Pancreas (tissue), 10 donors: ENCODE results near the gene HRH3. TPM values are rescaled to one million over a fixed set of nuclear protein-coding genes. Genes with fewer than 3 reads are reported as not detected.

Source experiments
- ATAC-seq, 4 donors: fragments of 200-7000 bp; cut with Tn5 transposase; one replicate each; pipeline versions ENCODE4 v1.8.0 to v1.9.1; 2020; ENCODE audit warnings: mild to moderate bottlenecking in 4 of 4, moderate library complexity in 4 of 4
- DNase-seq, 6 donors: peaks; one replicate each; pipeline ENCODE4 v3.0.0-alpha.2; 2020
- FAIRE-seq: peaks from 2 replicates; lab custom pipeline; 2012; peaks lifted over from hg19 to GRCh38; lab: Jason Lieb, UNC
- H3K27ac ChIP-seq, 4 donors: fragments of 200-600 bp; sonication (generic); 1 replicate in 3 of 4; 2 replicates in 1 of 4; pipeline versions ENCODE4 v1.5.0 to v1.8.0; 2020
- H3K27me3 ChIP-seq, 4 donors: fragments of 200-600 bp; one replicate each; pipeline ENCODE4 v1.8.0; 2021
- H3K36me3 ChIP-seq, 3 donors: fragments of 200-600 bp; sonication (generic) in 1 of 3; one replicate each; pipeline versions ENCODE4 v1.5.0 to v1.8.0; 2020 to 2021
- H3K4me1 ChIP-seq, 3 donors: fragments of 200-600 bp; one replicate each; pipeline ENCODE4 v1.8.0; 2021
- H3K4me3 ChIP-seq, 4 donors: fragments of 200-600 bp; sonication (generic) in 2 of 4; one replicate each; pipeline versions ENCODE4 v1.5.0 to v1.8.0; 2020 to 2021
- H3K9me3 ChIP-seq, 4 donors: fragments of 200-600 bp; one replicate each; pipeline ENCODE4 v1.8.0; 2021
- CTCF ChIP-seq, 4 donors: fragments of 200-600 bp; sonication (generic) in 3 of 4; IDR thresholded peaks; one replicate each; pipeline versions ENCODE4 v1.5.0 to v1.8.0; 2021; ENCODE audit warnings: antibody characterized with exemption in 4 of 4
- WGBS, 2 donors: extraction: QIAGEN DNeasy Blood & Tissue Kit; methylation state at CpG; one replicate each; pipeline ENCODE4 v1.1.7; 2013; 5-methylcytosine and 5-hydroxymethylcytosine counted together
- intact Hi-C, 3 donors: fragments of 100-400 bp; cut with DNase I; formaldehyde crosslinking; loops; one replicate each; pipeline versions ENCODE4 v1.11.1 to v1.14.2; 2022
- polyA plus RNA-seq, 2 donors: library from polyadenylated mRNA; stranded (reverse); fragments of 200-250 nt; gene quantifications; one replicate each; pipeline ENCODE4 v1.2.3, GENCODE V29; 2013
- total RNA-seq, 6 donors: library from RNA; stranded (reverse); fragmentation: NEBNext Ultra II Directional in 4 of 6; extraction: Animal tissue kit (Norgen Biotek cat#: 25700) in 4 of 6; gene quantifications; one replicate each; pipeline versions ENCODE4 v1.2.1 to v1.2.4, GENCODE V29; 2021 to 2023
- donor health status: healthy with polysubstance abuse.
- donor health status: DM: no; HTN: no; CAD: no; lungs with moderate emphysema.
- donor health status: DM: no; HTN: no; CAD: no.
- donor health status: control.
- donor health status: control.
- donor health status: Bipolar disorder and iron deficiency.
- donor health status: DM: yes; HTN: yes; CAD: no.
- donor health status: DM: no; HTN: no; CAD: no.
- donor health status: DM: no; HTN: no; CAD: no.
- donor health status: DM: yes; HTN: yes; CAD: no.

HRH3 gene
- total and polyA plus RNA-seq, 8 donors, result 0.02 to 0.08 (median 0.04) TPM; not detected in 5

- 76 to 77% methylated on average over 13 of the region's 13 CpGs for WGBS, 2 donors
- Histone ChIP-seq H3K36me3 (no peaks in the 10 kb centered on the region), H3K9me3 (no peaks in the 10 kb centered on the region), H3K4me3 (no peak overlapping the region), H3K27ac (no peak overlapping the region), H3K4me1 (peaks cover 7 to 15% (median 12%) of the 10 kb centered on the region in 3 donors), H3K27me3 (peaks cover 0 to 8% (median 0%) of the 10 kb centered on the region in 4 donors)
- no peak for TF ChIP-seq CTCF (IDR thresholded peaks at IDR 0.05)
- no peak for ATAC-seq
- DNase-seq, result no peak
- FAIRE-seq, result no peak
- intact Hi-C loops, result no loop called here
Measured at GRCh38 chr20:62222972-62223371, 2.9 kb upstream of the HRH3 start.

GRCh38 chr20:62222266-62222850 is 2.3 kb upstream of the HRH3 start:
- ATAC-seq (no peak), DNase-seq (peak in 1 of 6 donors; percentile 67), FAIRE-seq (no peak)
- Histone ChIP-seq H3K4me1 (peaks cover 7 to 11% (median 8%) of the 10 kb centered on the region in 3 donors), H3K27me3 (peaks cover 0 to 8% (median 0%) of the 10 kb centered on the region in 4 donors), H3K4me3 (no peak overlapping the region), H3K36me3 (no peaks in the 10 kb centered on the region), H3K9me3 (no peaks in the 10 kb centered on the region), H3K27ac (no peak overlapping the region)
- 82 to 85% methylated on average over 18 of the region's 18 CpGs for WGBS, 2 donors
- no peak for TF ChIP-seq CTCF (IDR thresholded peaks at IDR 0.05)
- intact Hi-C loops, result no loop called here

- Histone ChIP-seq H3K4me1 (peaks cover 6 to 7% (median 6%) of the 10 kb centered on the region in 3 donors), H3K36me3 (no peaks in the 10 kb centered on the region), H3K27me3 (peaks cover 0 to 8% (median 0%) of the 10 kb centered on the region in 4 donors), H3K27ac (no peak overlapping the region), H3K9me3 (no peaks in the 10 kb centered on the region), H3K4me3 (peak overlapping the region in 2 of 4 donors; percentile 30 to 32)
- no peak for TF ChIP-seq CTCF (IDR thresholded peaks at IDR 0.05)
- DNase-seq (peak in 1 of 6 donors; percentile 74), ATAC-seq (peak; percentile 5 to 26 (median 14)), FAIRE-seq (no peak)
- whole genome bisulfite sequencing, 2 donors, result 7 to 8% methylated on average over 42 to 46 of the region's 46 CpGs
- intact Hi-C loops, result no loop called here
Measured at GRCh38 chr20:62220666-62221568, 839 bp upstream of the HRH3 start.

- Histone ChIP-seq H3K27ac (no peak overlapping the region), H3K36me3 (no peaks in the 10 kb centered on the region), H3K9me3 (no peaks in the 10 kb centered on the region), H3K4me3 (peak overlapping the region in 3 of 4 donors; percentile 23 to 33 (median 32)), H3K27me3 (peaks cover 0 to 8% (median 0%) of the 10 kb centered on the region in 4 donors), H3K4me1 (peaks cover 6 to 7% (median 6%) of the 10 kb centered on the region in 3 donors)
- DNase-seq (peak in 2 of 6 donors; percentile 21 to 81), ATAC-seq (peak in 3 of 4 donors; percentile 14 to 23 (median 16)), FAIRE-seq (no peak)
- TF ChIP-seq CTCF (IDR thresholded peaks at IDR 0.05), result no peak
- WGBS, 2 donors, result 2% methylated on average over 63 to 84 of the region's 84 CpGs
- intact Hi-C loops, result no loop called here
Measured at GRCh38 chr20:62219101-62219991, 732 bp downstream of the HRH3 start.
